H1 (cell line): ENCODE data around the gene LCLAT1. TPM values are rescaled to one million over a fixed set of nuclear protein-coding genes. Genes with fewer than 3 reads are reported as not detected.

Source experiments
- CTCF ChIA-PET: fragments of 300-600 bp; sonication (Branson Sonifier 250); formaldehyde crosslinking; loops from one replicate; lab custom pipeline; 2021; ENCODE audit not compliant: partially characterized antibody; lab: Charles Lee
- POLR2A ChIA-PET: fragments of 300-600 bp; sonication (Branson Sonifier 250); formaldehyde crosslinking; loops from one replicate; lab custom pipeline; 2021; ENCODE audit warnings: inconsistent platforms; ENCODE audit not compliant: partially characterized antibody; lab: Charles Lee
- DNase-seq, 2 experiments: peaks; one replicate each; pipeline versions ENCODE4 v3.0.0 to v3.0.0-alpha.2; 2010 to 2022; ENCODE audit warnings: low spot score in 2 of 2, low read depth in 1 of 2, mixed read lengths in 1 of 2
- FAIRE-seq: peaks from 2 replicates; lab custom pipeline; 2011; peaks lifted over from hg19 to GRCh38; lab: Jason Lieb, UNC
- H2AFZ ChIP-seq: 2 replicates; pipeline ENCODE4 v1.8.1; 2012; ENCODE audit warnings: low read length, inconsistent platforms
- H2AK5ac ChIP-seq: 2 replicates; pipeline ENCODE4 v1.6.1; 2013; ENCODE audit warnings: low read depth, low read length
- H2BK120ac ChIP-seq: replicated peaks from 2 replicates; pipeline ENCODE3; 2013; ENCODE audit warnings: low read depth, low read length, inconsistent platforms
- H2BK12ac ChIP-seq: 2 replicates; pipeline ENCODE4 v1.6.1; 2013; ENCODE audit warnings: low read depth, low read length
- H2BK15ac ChIP-seq: 2 replicates; pipeline ENCODE4 v1.6.1; 2013; ENCODE audit warnings: low read length
- H2BK20ac ChIP-seq: 2 replicates; pipeline ENCODE4 v1.6.1; 2013; ENCODE audit warnings: low read length
- H2BK5ac ChIP-seq: 2 replicates; pipeline ENCODE4 v1.6.1; 2013; ENCODE audit warnings: low read depth, low read length
- H3K14ac ChIP-seq: 2 replicates; pipeline ENCODE4 v1.6.1; 2013; ENCODE audit warnings: inconsistent platforms; ENCODE audit not compliant: insufficient read length
- H3K18ac ChIP-seq: 2 replicates; pipeline ENCODE4 v1.6.1; 2013; ENCODE audit warnings: low read length; ENCODE audit errors: extremely low read depth
- H3K23ac ChIP-seq: 2 replicates; pipeline ENCODE4 v1.6.1; 2013; ENCODE audit warnings: inconsistent platforms; ENCODE audit not compliant: insufficient read length
- H3K23me2 ChIP-seq: 2 replicates; pipeline ENCODE4 v1.6.1; 2013; ENCODE audit warnings: low read depth, low read length
- H3K27ac ChIP-seq: 2 replicates; pipeline ENCODE4 v1.6.1; 2011; ENCODE audit warnings: low read depth, low read length, inconsistent platforms
- H3K27me3 ChIP-seq, 4 experiments: replicated peaks in 1 of 4; 1 replicate in 1 of 4; 2 replicates in 3 of 4; pipeline versions ENCODE4 v1.6.1 to v1.8.1; 2011 to 2013; ENCODE audit warnings: low read length in 3 of 4, mild to moderate bottlenecking in 3 of 4, inconsistent platforms in 2 of 4, mixed read lengths in 2 of 4, moderate library complexity in 1 of 4; ENCODE audit not compliant: control insufficient read depth in 3 of 4, insufficient read depth in 3 of 4; ENCODE audit errors: extremely low read depth in 1 of 4
- H3K36me3 ChIP-seq, 4 experiments: 2 replicates each; pipeline versions ENCODE4 v1.6.1 to v1.8.1; 2011 to 2013; ENCODE audit warnings: mild to moderate bottlenecking in 4 of 4, low read length in 3 of 4, moderate library complexity in 2 of 4, control low read depth in 1 of 4, inconsistent platforms in 1 of 4; ENCODE audit not compliant: insufficient read depth in 4 of 4, control insufficient read depth in 2 of 4
- H3K4ac ChIP-seq: replicated peaks from 2 replicates; pipeline ENCODE3; 2013; ENCODE audit warnings: low read length, low read depth, mixed read lengths, inconsistent platforms; ENCODE audit not compliant: insufficient read length
- H3K4me1 ChIP-seq, 4 experiments: replicated peaks in 1 of 4; 1 replicate in 1 of 4; 2 replicates in 3 of 4; pipeline versions ENCODE4 v1.6.1 to v1.8.1; 2011 to 2013; ENCODE audit warnings: low read length in 3 of 4, inconsistent platforms in 2 of 4, mixed read lengths in 1 of 4; ENCODE audit not compliant: insufficient read depth in 4 of 4, control insufficient read depth in 3 of 4
- H3K4me2 ChIP-seq, 2 experiments: 2 replicates each; pipeline versions ENCODE4 v1.6.1 to v1.8.1; 2011 to 2013; ENCODE audit warnings: low read depth in 2 of 2, low read length in 2 of 2, control low read depth in 1 of 2, inconsistent platforms in 1 of 2, mild to moderate bottlenecking in 1 of 2; ENCODE audit not compliant: insufficient read depth in 1 of 2
- H3K4me3 ChIP-seq, 4 experiments: fragments of 200-600, 300-600 bp in 1 of 4; sonication (generic), shearing (Covaris generic), sonication (Bioruptor Twin) in 1 of 4; 2 replicates each; pipeline versions ENCODE4 v1.5.1 to v1.8.1; 2011 to 2016; ENCODE audit warnings: low read length in 4 of 4, low read depth in 3 of 4, control low read depth in 2 of 4, inconsistent platforms in 2 of 4, mild to moderate bottlenecking in 2 of 4, mixed read lengths in 1 of 4, moderate library complexity in 1 of 4; ENCODE audit not compliant: insufficient read depth in 2 of 4; ENCODE audit errors: extremely low read depth in 1 of 4
- H3K56ac ChIP-seq: replicated peaks from 2 replicates; pipeline ENCODE3; 2013; ENCODE audit warnings: low read depth, mild to moderate bottlenecking, mixed read lengths, low read length, inconsistent platforms; ENCODE audit not compliant: insufficient read length
- H3K79me1 ChIP-seq: 2 replicates; pipeline ENCODE4 v1.6.1; 2013; ENCODE audit warnings: low read depth, low read length, control low read depth
- H3K79me2 ChIP-seq, 2 experiments: 2 replicates each; pipeline versions ENCODE4 v1.6.1 to v1.8.1; 2012 to 2013; ENCODE audit warnings: low read length in 2 of 2, mild to moderate bottlenecking in 2 of 2, inconsistent platforms in 1 of 2; ENCODE audit not compliant: insufficient read depth in 2 of 2, control insufficient read depth in 1 of 2
- H3K9ac ChIP-seq, 4 experiments: replicated peaks in 1 of 4; 1 replicate in 1 of 4; 2 replicates in 3 of 4; pipeline versions ENCODE4 v1.6.1 to v1.8.1; 2011 to 2013; ENCODE audit warnings: low read depth in 3 of 4, low read length in 3 of 4, control low read depth in 2 of 4, mild to moderate bottlenecking in 2 of 4, moderate library complexity in 2 of 4, inconsistent platforms in 1 of 4; ENCODE audit errors: extremely low read depth in 1 of 4
- H3K9me3 ChIP-seq, 2 experiments: 2 replicates each; pipeline versions ENCODE4 v1.6.1 to v1.8.1; 2012 to 2013; ENCODE audit warnings: mild to moderate bottlenecking in 2 of 2, moderate library complexity in 2 of 2, control low read depth in 1 of 2, inconsistent platforms in 1 of 2, low read depth in 1 of 2, low read length in 1 of 2, mixed read lengths in 1 of 2; ENCODE audit not compliant: insufficient read depth in 2 of 2
- H4K20me1 ChIP-seq, 2 experiments: replicated peaks in 1 of 2; 2 replicates each; pipeline versions ENCODE3 to v1.8.1; 2011 to 2013; ENCODE audit warnings: inconsistent platforms in 2 of 2, low read length in 2 of 2, mild to moderate bottlenecking in 1 of 2; ENCODE audit not compliant: insufficient read depth in 2 of 2, control insufficient read depth in 1 of 2
- H4K5ac ChIP-seq: 2 replicates; pipeline ENCODE4 v1.6.1; 2013; ENCODE audit warnings: low read length, low read depth, mixed read lengths, inconsistent platforms; ENCODE audit not compliant: insufficient read length
- H4K8ac ChIP-seq: 2 replicates; pipeline ENCODE4 v1.8.0; 2013; ENCODE audit warnings: mild to moderate bottlenecking, moderate library complexity, low read length, inconsistent platforms; ENCODE audit not compliant: insufficient read depth; ENCODE audit errors: extremely low read depth
- H4K91ac ChIP-seq: replicated peaks from 2 replicates; pipeline ENCODE3; 2013; ENCODE audit warnings: low read length, mixed read lengths, inconsistent platforms; ENCODE audit not compliant: insufficient read length
- BRCA1 ChIP-seq: IDR thresholded peaks from 2 replicates; pipeline ENCODE4 v1.6.1; 2012; ENCODE audit warnings: low read depth, low read length, improper control_type of control experiment
- CHD2 ChIP-seq: IDR thresholded peaks from 2 replicates; pipeline ENCODE4 v1.6.1; 2012; ENCODE audit warnings: low read length, improper control_type of control experiment
- CTBP2 ChIP-seq: IDR thresholded peaks from 2 replicates; pipeline ENCODE4 v1.7.0; 2011; ENCODE audit warnings: borderline replicate concordance, mild to moderate bottlenecking, moderate library complexity, mixed read lengths, low read length; ENCODE audit not compliant: insufficient read depth, insufficient read length
- HDAC6 ChIP-seq: IDR thresholded peaks from one replicate; pipeline ENCODE4 v1.7.1; 2012; ENCODE audit warnings: low read depth, mild to moderate bottlenecking, inconsistent platforms, low read length, moderate library complexity
- JUND ChIP-seq: IDR thresholded peaks from 2 replicates; pipeline ENCODE4 v1.6.1; 2011; ENCODE audit warnings: mild to moderate bottlenecking, improper control_type of control experiment, low read length
- KDM4A ChIP-seq: IDR thresholded peaks from one replicate; pipeline ENCODE4 v1.7.1; 2012; ENCODE audit warnings: low read depth, mild to moderate bottlenecking, moderate library complexity, low read length, inconsistent platforms; ENCODE audit not compliant: severe bottlenecking
- SAP30 ChIP-seq: fragments of 300-600 bp; sonication (generic); IDR thresholded peaks from 2 replicates; pipeline ENCODE4 v1.7.1; 2012; ENCODE audit warnings: low read length, moderate library complexity, mild to moderate bottlenecking, inconsistent platforms; ENCODE audit not compliant: insufficient read depth, insufficient replicate concordance
- SIX5 ChIP-seq: IDR thresholded peaks from 2 replicates; pipeline ENCODE4 v1.6.1; 2011; ENCODE audit warnings: mild to moderate bottlenecking, low read depth, low read length
- WGBS, 2 experiments: shearing (Covaris generic) in 1 of 2; methylation state at CpG; one replicate each; pipeline versions ENCODE4 v1.1.6 to v1.1.7; 2013 to 2015; ENCODE audit warnings: low lambda C conversion rate in 2 of 2, mixed read lengths in 2 of 2, inconsistent platforms in 1 of 2, low coverage in 1 of 2, missing lambda C conversion rate in 1 of 2; ENCODE audit not compliant: insufficient replicate concordance in 2 of 2, insufficient coverage in 1 of 2, insufficient read length in 1 of 2; ENCODE audit errors: extremely low coverage in 1 of 2, missing lambda C conversion rate in 1 of 2; 5-methylcytosine and 5-hydroxymethylcytosine counted together
- polyA plus RNA-seq, 7 experiments: library from polyadenylated mRNA; depleted of rRNA in 3 of 7; stranded (reverse) in 5 of 7; unstranded in 2 of 7; fragments of >200 nt in 5 of 7; fragments of 200-250 nt in 2 of 7; gene quantifications; 1 replicate in 5 of 7; 2 replicates in 1 of 7; 4 replicates in 1 of 7; pipeline versions ENCODE4 v1.2.1 to v1.2.3, GENCODE V29; 2011 to 2013; ENCODE audit warnings: missing spikeins in 2 of 7, mixed read lengths in 2 of 7
- total RNA-seq: library from RNA; stranded (reverse); fragmentation: NEBNext Ultra II Directional; extraction: Animal tissue kit (Norgen Biotek cat#: 25700); gene quantifications from 2 replicates; pipeline ENCODE4 v1.2.1, GENCODE V29; 2021
- TF ChIP-seq, protein P1 (sequence below): IDR thresholded peaks from 2 replicates; pipeline ENCODE4 v1.6.1; 2011; ENCODE audit warnings: low read length, improper control_type of control experiment

Gene LCLAT1
- total and polyA plus RNA-seq, 2 of the 8 experiments (the other 6 are each of a cell fraction or from before 2014, with no cell fraction given), result 7.6 to 22.0 TPM

DNA sequence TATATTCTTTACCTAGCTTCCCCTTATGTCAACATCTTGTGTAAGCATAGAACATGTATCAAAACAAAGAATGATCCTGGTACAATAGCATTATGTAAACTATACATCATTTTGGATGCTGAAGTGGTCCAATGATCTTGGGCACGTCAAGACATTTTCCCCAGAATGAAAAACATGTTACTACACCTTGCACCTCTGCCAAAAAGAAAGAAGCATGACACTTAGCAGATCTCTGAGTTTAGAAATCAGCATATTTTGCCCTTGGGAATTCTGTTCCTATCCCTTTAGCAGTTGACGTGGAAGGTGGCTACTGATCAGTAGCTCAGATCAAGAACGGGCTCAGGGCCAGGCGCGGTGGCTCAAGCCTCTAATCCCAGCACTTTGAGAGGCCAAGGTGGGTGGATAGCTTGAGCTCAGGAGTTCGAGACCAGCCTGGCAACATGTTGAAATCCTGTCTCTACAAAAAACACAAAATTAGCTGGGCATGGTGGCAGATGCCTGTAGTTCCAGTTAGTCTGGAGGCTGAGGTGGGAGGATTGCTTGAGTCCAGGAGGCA lies 1.7 kb upstream of the LCLAT1 start:
- Histone ChIP-seq H3K4me3 (no peak overlapping the region), H3K18ac (no peak overlapping the region), H3K23me2 (peaks cover 5% of the 10 kb centered on the region; the same call in 1 of the 2 replicates), H2BK120ac (no peak overlapping the region), H3K23ac (no peak overlapping the region), H3K4ac (no peak overlapping the region), H4K20me1 (peaks cover 0 to 2% of the 10 kb centered on the region in 2 experiments), H3K79me1 (peaks cover 3% of the 10 kb centered on the region; the same call in 1 of the 2 replicates), H3K79me2 (peaks cover 2 to 26% of the 10 kb centered on the region in 2 experiments; a peak in 2 of 4 replicates), H4K91ac (no peak overlapping the region), H2BK15ac (no peak overlapping the region), H3K4me1 (peaks cover 0 to 5% (median 3%) of the 10 kb centered on the region in 4 experiments; a peak in 5 of 7 replicates), H2BK5ac (no peak overlapping the region), H3K27ac (no peak overlapping the region), H3K9ac (no peak overlapping the region), H3K27me3 (peaks cover 0 to 5% (median under 1%) of the 10 kb centered on the region in 4 experiments; a peak in 3 of 7 replicates), H4K8ac (no peak overlapping the region), H2AK5ac (no peak overlapping the region), H2BK12ac (no peak overlapping the region), H2AFZ (no peak overlapping the region), H3K36me3 (no peaks in the 10 kb centered on the region), H2BK20ac (no peak overlapping the region), H3K14ac (no peak overlapping the region), H4K5ac (no peak overlapping the region), H3K56ac (no peak overlapping the region), H3K9me3 (no peaks in the 10 kb centered on the region), H3K4me2 (no peak overlapping the region)
- no peak for TF ChIP-seq HDAC6
- no peak for TF ChIP-seq JUND
- TF ChIP-seq SAP30, result no peak
- TF ChIP-seq CHD2, result no peak
- TF ChIP-seq KDM4A, result no peak
- TF ChIP-seq CTBP2, result no peak
- TF ChIP-seq, protein P1, sequence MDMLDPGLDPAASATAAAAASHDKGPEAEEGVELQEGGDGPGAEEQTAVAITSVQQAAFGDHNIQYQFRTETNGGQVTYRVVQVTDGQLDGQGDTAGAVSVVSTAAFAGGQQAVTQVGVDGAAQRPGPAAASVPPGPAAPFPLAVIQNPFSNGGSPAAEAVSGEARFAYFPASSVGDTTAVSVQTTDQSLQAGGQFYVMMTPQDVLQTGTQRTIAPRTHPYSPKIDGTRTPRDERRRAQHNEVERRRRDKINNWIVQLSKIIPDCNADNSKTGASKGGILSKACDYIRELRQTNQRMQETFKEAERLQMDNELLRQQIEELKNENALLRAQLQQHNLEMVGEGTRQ, result no peak
- no peak for TF ChIP-seq SIX5
- TF ChIP-seq BRCA1, result no peak
- ChIA-PET CTCF (interaction anchor here (2.7 kb wide), 1 partner anchor 266 kb away, joined by 9 read pairs; no protein-coding TSS in a partner anchor), POLR2A (interaction anchor here (0.7 to 1.1 kb wide), 2 partner anchors 215 to 1473 kb away, joined by 3 read pairs; partner anchors contain the start of gene LBH)
- DNase-seq, result no peak
- WGBS, 2 experiments, result 92% methylated on average over 6 of the region's 6 CpGs; no CpG with 5 or more reads in 1 of the 2 experiments
- no peak for FAIRE-seq
